Measurements from ENCODE around the gene R3HCC1L. TPM values are rescaled to one million over a fixed set of nuclear protein-coding genes. Genes with fewer than 3 reads are reported as not detected.

Gene R3HCC1L
- polyA plus RNA-seq (2013), result 14.4 TPM

DNA sequence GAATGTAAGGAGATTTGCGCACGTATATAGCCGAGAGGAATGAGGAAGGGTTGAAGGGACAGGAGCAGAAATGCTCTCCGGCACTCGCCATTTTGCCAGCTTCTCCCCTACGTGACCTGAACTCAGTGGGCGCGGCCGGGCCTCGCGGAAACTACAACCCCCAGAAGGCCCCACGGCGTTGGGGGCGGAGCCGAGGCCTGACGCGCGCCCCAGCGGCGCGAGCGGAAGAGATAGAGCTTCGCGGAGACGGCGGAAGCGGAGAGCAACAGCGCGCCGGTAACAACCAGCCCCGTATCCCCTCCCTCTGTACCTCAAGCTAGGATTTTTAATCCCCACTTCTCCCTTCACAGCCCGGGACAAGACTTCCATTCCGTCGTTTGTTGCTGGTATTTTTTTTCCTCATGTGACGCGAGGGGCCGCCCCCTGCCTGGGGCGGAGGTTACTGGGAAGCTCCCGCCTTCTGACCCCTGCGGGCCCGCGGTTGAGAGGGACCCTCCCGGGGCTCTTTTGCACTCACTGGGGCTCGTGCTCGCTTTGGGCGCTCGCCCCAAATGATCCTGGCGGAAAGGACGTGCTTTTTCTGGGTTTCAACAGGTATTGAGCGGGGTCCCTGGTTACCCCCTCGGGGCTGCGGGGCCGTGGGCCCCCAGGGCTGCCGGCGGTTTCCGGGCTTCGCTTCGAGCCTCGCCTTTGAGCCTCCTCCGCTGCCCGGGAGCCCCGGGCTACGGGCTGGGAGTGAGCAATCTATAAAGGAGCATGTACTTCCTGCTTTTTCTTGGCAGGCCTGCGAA is at the start of gene R3HCC1L:
R3HCC1L (plus strand) TSS at position 227 of the 791 bp plus-strand sequence. CDS start 73,458 bp downstream, outside the sequence.
- Histone ChIP-seq H3K4me3 (ENCODE audit: control insufficient read depth in 1 of 7, extremely low read depth in 1 of 7, insufficient read depth in 4 of 7, low read depth in 2 of 7, low read length in 6 of 7) (peak within 1 kb of the TSS; percentile 84 to 94 (median 89)), H3K36me3 (ENCODE audit: control insufficient read depth in 4 of 4, insufficient read depth in 4 of 4, low read length in 3 of 4) (peaks cover 0 to 3% (median 0%) of the 10 kb centered on the region in 4 experiments), H3K27ac (ENCODE audit: insufficient read depth in 1 of 2, low read depth in 1 of 2, low read length in 2 of 2, poor library complexity in 1 of 2, severe bottlenecking in 2 of 2) (peak within 1 kb of the TSS; percentile 94 to 95), H3K4me1 (ENCODE audit: control extremely low read depth in 1 of 4, control insufficient read depth in 4 of 4, insufficient read depth in 4 of 4, low read length in 3 of 4) (peaks cover 0 to 13% (median 5%) of the 10 kb centered on the region in 4 experiments), H3K9me3 (ENCODE audit: control extremely low read depth in 1 of 5, control insufficient read depth in 4 of 5, insufficient read depth in 2 of 5, low read depth in 1 of 5, low read length in 4 of 5) (peaks cover 0 to 8% (median 5%) of the 10 kb centered on the region in 5 experiments), H3K27me3 (replicated peaks in 2 of 5; ENCODE audit: control insufficient read depth in 4 of 5, insufficient read depth in 5 of 5, low read length in 4 of 5) (no peaks in the 10 kb centered on the region)
- POLR2A ChIA-PET, result interaction anchor here (0.8 kb wide), 1 partner anchor 354 kb away, joined by 4 read pairs; no protein-coding TSS in a partner anchor
- DNase-seq, result peak; percentile 92 to 94 (median 94)
- under 1% methylated on average over 51 of the region's 64 CpGs for WGBS (ENCODE audit: insufficient coverage)
- CTCF ChIA-PET, result interaction anchor here (0.5 to 2.2 kb wide), 3 partner anchors 11 to 36 kb away, joined by 3 to 10 read pairs (median 3); no protein-coding TSS in a partner anchor

GRCh38 chr10:98085238-98085637 is 49.2 kb upstream of the R3HCC1L start:
- H3K9me3 ChIP-seq (ENCODE audit: control extremely low read depth in 1 of 5, control insufficient read depth in 4 of 5, insufficient read depth in 2 of 5, low read depth in 1 of 5, low read length in 4 of 5), result no peaks in the 10 kb centered on the region
- DNase-seq, result no peak
- H3K36me3 ChIP-seq (ENCODE audit: control insufficient read depth in 4 of 4, insufficient read depth in 4 of 4, low read length in 3 of 4), result no peaks in the 10 kb centered on the region
- CTCF ChIA-PET, result no interaction called here
- no peaks in the 10 kb centered on the region for H3K4me1 ChIP-seq (ENCODE audit: control extremely low read depth in 1 of 4, control insufficient read depth in 4 of 4, insufficient read depth in 4 of 4, low read length in 3 of 4)
- H3K4me3 ChIP-seq (ENCODE audit: control insufficient read depth in 1 of 7, extremely low read depth in 1 of 7, insufficient read depth in 4 of 7, low read depth in 2 of 7, low read length in 6 of 7), result no peak overlapping the region
- WGBS (ENCODE audit: insufficient coverage), result 93% methylated on average over 4 of the region's 4 CpGs
- POLR2A ChIA-PET, result no interaction called here
- no peak overlapping the region for H3K27ac ChIP-seq (ENCODE audit: insufficient read depth in 1 of 2, low read depth in 1 of 2, low read length in 2 of 2, poor library complexity in 1 of 2, severe bottlenecking in 2 of 2)
- peaks cover 4 to 49% (median 9%) of the 10 kb centered on the region in 5 experiments for H3K27me3 ChIP-seq (replicated peaks in 2 of 5; ENCODE audit: control insufficient read depth in 4 of 5, insufficient read depth in 5 of 5, low read length in 4 of 5)

DNA sequence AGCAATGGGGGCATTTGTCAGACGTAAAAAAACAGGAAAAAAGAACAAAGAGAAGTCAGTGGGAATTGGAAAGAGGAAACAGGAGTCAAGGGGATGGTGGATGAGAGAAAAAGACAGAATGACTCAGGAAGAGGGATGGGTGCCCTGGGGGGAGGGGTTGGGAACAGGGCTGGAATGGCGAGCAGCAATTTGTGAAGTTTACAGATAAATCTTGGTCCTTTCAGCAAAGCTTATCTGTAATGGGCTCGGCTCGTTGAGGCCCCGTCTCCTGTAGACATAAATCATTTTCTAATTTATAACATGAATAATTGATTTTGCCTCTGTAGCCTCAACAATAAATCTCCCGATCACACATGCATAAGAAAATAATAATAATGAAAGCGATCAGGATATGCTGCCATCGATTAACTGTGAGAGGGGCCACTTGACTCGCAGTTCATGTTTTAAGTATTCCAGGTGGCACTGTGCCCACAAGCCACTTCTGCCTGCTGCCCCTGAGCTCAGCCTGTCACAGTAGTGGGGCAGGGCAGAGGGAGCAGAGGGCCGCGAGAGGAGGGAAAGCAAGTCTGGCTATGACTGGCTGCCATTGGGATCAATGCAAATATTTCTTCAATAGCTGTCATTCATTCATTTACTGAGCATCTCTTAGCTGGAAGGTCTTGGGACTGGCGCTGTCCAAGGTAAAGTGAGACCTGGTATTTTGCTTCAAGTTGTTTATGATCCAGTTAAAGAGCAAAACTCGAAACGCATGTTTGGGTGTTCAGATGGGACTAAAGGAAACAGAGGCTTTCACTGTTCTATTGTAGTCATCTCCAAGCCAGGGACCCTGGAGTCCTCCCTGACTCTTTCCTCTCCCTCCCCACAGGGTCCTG is 47.4 kb upstream of the R3HCC1L start:
- Histone ChIP-seq H3K9me3 (ENCODE audit: control extremely low read depth in 1 of 5, control insufficient read depth in 4 of 5, insufficient read depth in 2 of 5, low read depth in 1 of 5, low read length in 4 of 5) (no peaks in the 10 kb centered on the region), H3K27ac (ENCODE audit: insufficient read depth in 1 of 2, low read depth in 1 of 2, low read length in 2 of 2, poor library complexity in 1 of 2, severe bottlenecking in 2 of 2) (no peak overlapping the region), H3K4me3 (ENCODE audit: control insufficient read depth in 1 of 7, extremely low read depth in 1 of 7, insufficient read depth in 4 of 7, low read depth in 2 of 7, low read length in 6 of 7) (no peak overlapping the region), H3K4me1 (ENCODE audit: control extremely low read depth in 1 of 4, control insufficient read depth in 4 of 4, insufficient read depth in 4 of 4, low read length in 3 of 4) (peaks cover 2 to 12% (median 7%) of the 10 kb centered on the region in 4 experiments), H3K27me3 (replicated peaks in 2 of 5; ENCODE audit: control insufficient read depth in 4 of 5, insufficient read depth in 5 of 5, low read length in 4 of 5) (peaks cover 4 to 50% (median 9%) of the 10 kb centered on the region in 5 experiments), H3K36me3 (ENCODE audit: control insufficient read depth in 4 of 4, insufficient read depth in 4 of 4, low read length in 3 of 4) (no peaks in the 10 kb centered on the region)
- DNase-seq, result peak in 2 of 3 donors; percentile 14 to 15
- CTCF ChIA-PET, result no interaction called here
- POLR2A ChIA-PET, result no interaction called here
- 78% methylated on average over 10 of the region's 14 CpGs for WGBS (ENCODE audit: insufficient coverage)

DNA sequence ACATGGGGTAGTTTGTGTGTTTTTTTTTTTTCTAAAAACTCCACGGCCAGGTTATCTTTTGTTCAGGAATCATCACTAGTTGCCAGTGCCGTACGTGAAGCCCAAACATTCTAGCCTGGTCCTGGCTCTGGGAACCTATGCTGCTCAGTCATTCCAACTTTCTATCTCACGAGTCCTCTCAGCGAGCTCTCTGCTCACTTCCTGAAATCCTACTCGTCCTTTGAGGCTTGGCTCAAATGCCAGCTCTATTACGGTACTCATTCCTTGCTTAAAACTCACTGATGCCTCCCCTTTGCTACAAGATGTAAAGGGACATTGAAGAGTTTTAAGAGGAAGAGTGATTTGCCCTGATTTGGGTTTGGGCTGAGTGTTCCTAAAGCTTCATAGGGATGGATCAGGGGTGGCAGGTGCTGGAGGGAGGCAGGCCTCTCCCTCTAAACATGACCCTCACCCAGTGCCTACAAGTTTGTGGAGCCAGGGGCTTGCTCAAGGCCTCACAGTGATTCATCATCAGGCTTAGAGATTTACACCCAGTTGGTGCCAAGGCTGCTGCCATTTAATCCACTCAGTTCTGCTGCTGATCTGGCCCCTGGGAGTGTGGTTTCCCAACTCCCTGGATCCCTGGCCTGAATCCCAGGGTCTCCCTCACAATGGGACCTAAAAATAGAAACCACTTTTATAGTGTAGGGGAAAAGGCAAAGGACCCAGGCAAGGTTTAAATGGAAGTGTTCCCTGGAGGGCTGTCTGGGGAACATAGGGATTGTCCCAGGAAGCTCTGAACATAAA is 46.1 kb upstream of the R3HCC1L start:
- DNase-seq, result no peak
- H3K4me3 ChIP-seq (ENCODE audit: control insufficient read depth in 1 of 7, extremely low read depth in 1 of 7, insufficient read depth in 4 of 7, low read depth in 2 of 7, low read length in 6 of 7), result no peak overlapping the region
- 69% methylated on average over 6 of the region's 7 CpGs for WGBS (ENCODE audit: insufficient coverage)
- no peaks in the 10 kb centered on the region for H3K9me3 ChIP-seq (ENCODE audit: control extremely low read depth in 1 of 5, control insufficient read depth in 4 of 5, insufficient read depth in 2 of 5, low read depth in 1 of 5, low read length in 4 of 5)
- H3K36me3 ChIP-seq (ENCODE audit: control insufficient read depth in 4 of 4, insufficient read depth in 4 of 4, low read length in 3 of 4), result no peaks in the 10 kb centered on the region
- H3K27ac ChIP-seq (ENCODE audit: insufficient read depth in 1 of 2, low read depth in 1 of 2, low read length in 2 of 2, poor library complexity in 1 of 2, severe bottlenecking in 2 of 2), result no peak overlapping the region
- peaks cover 4 to 48% (median 10%) of the 10 kb centered on the region in 5 experiments for H3K27me3 ChIP-seq (replicated peaks in 2 of 5; ENCODE audit: control insufficient read depth in 4 of 5, insufficient read depth in 5 of 5, low read length in 4 of 5)
- CTCF ChIA-PET, result no interaction called here
- POLR2A ChIA-PET, result no interaction called here
- H3K4me1 ChIP-seq (ENCODE audit: control extremely low read depth in 1 of 4, control insufficient read depth in 4 of 4, insufficient read depth in 4 of 4, low read length in 3 of 4), result peaks cover 2 to 12% (median 7%) of the 10 kb centered on the region in 4 experiments

DNA sequence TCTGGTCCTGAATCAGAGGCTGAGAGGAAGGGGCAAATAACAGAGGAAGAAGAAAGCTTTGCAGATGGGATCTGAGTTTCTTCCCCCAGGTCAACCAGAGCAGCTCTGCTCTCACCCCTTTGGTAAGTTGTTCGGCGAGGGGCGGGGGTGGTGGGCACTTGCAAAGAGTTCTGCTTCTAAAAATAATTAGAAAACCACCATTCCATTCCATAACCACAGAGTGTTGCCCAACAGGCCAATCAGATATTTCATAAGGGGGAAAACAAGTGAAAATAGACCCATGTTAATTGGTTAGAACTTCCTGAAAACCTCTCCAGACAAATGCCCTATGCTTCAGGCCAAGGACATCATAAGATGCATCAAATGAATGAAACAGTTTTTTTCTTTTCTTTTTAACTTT is 43.6 kb upstream of the R3HCC1L start:
- H3K27me3 ChIP-seq (replicated peaks in 2 of 5; ENCODE audit: control insufficient read depth in 4 of 5, insufficient read depth in 5 of 5, low read length in 4 of 5), result peaks cover 4 to 59% (median 15%) of the 10 kb centered on the region in 5 experiments
- no CpG with 5 or more reads among the region's 3 CpGs for WGBS (ENCODE audit: insufficient coverage)
- POLR2A ChIA-PET, result no interaction called here
- DNase-seq, result peak; percentile 26 to 68 (median 67)
- no peak overlapping the region for H3K27ac ChIP-seq (ENCODE audit: insufficient read depth in 1 of 2, low read depth in 1 of 2, low read length in 2 of 2, poor library complexity in 1 of 2, severe bottlenecking in 2 of 2)
- CTCF ChIA-PET, result no interaction called here
- peak overlapping the region in 1 of 7 experiments; percentile 10 for H3K4me3 ChIP-seq (ENCODE audit: control insufficient read depth in 1 of 7, extremely low read depth in 1 of 7, insufficient read depth in 4 of 7, low read depth in 2 of 7, low read length in 6 of 7)
- H3K4me1 ChIP-seq (ENCODE audit: control extremely low read depth in 1 of 4, control insufficient read depth in 4 of 4, insufficient read depth in 4 of 4, low read length in 3 of 4), result peaks cover 2 to 12% (median 7%) of the 10 kb centered on the region in 4 experiments
- H3K9me3 ChIP-seq (ENCODE audit: control extremely low read depth in 1 of 5, control insufficient read depth in 4 of 5, insufficient read depth in 2 of 5, low read depth in 1 of 5, low read length in 4 of 5), result no peaks in the 10 kb centered on the region
- H3K36me3 ChIP-seq (ENCODE audit: control insufficient read depth in 4 of 4, insufficient read depth in 4 of 4, low read length in 3 of 4), result no peaks in the 10 kb centered on the region

GRCh38 chr10:98096316-98096715 is 38.1 kb upstream of the R3HCC1L start:
- H3K36me3 ChIP-seq (ENCODE audit: control insufficient read depth in 4 of 4, insufficient read depth in 4 of 4, low read length in 3 of 4), result no peaks in the 10 kb centered on the region
- H3K4me1 ChIP-seq (ENCODE audit: control extremely low read depth in 1 of 4, control insufficient read depth in 4 of 4, insufficient read depth in 4 of 4, low read length in 3 of 4), result peaks cover 0 to 2% (median under 1%) of the 10 kb centered on the region in 4 experiments
- H3K9me3 ChIP-seq (ENCODE audit: control extremely low read depth in 1 of 5, control insufficient read depth in 4 of 5, insufficient read depth in 2 of 5, low read depth in 1 of 5, low read length in 4 of 5), result no peaks in the 10 kb centered on the region
- no peak overlapping the region for H3K27ac ChIP-seq (ENCODE audit: insufficient read depth in 1 of 2, low read depth in 1 of 2, low read length in 2 of 2, poor library complexity in 1 of 2, severe bottlenecking in 2 of 2)
- no peak overlapping the region for H3K4me3 ChIP-seq (ENCODE audit: control insufficient read depth in 1 of 7, extremely low read depth in 1 of 7, insufficient read depth in 4 of 7, low read depth in 2 of 7, low read length in 6 of 7)
- 91% methylated on average over 8 of the region's 8 CpGs for WGBS (ENCODE audit: insufficient coverage)
- peaks cover 0 to 76% (median 15%) of the 10 kb centered on the region in 5 experiments for H3K27me3 ChIP-seq (replicated peaks in 2 of 5; ENCODE audit: control insufficient read depth in 4 of 5, insufficient read depth in 5 of 5, low read length in 4 of 5)
- ChIA-PET CTCF (no interaction called here), POLR2A (no interaction called here)
- no peak for DNase-seq
